Measurements from ENCODE around the gene GATD1. TPM values are rescaled to one million over a fixed set of nuclear protein-coding genes. Genes with fewer than 3 reads are reported as not detected.

Gene GATD1

Small RNA genes lying within 50 kb of the gene (small RNA-seq; reads per million reads assigned to genes)
- gene SNORA52 (ENCODE audit: insufficient read depth) = not detected

Data from mesendoderm (in vitro differentiated cells).